SK-MEL-5 (cell line): ENCODE results near the gene PRRC1. TPM values are rescaled to one million over a fixed set of nuclear protein-coding genes. Genes with fewer than 3 reads are reported as not detected.
"Not testable (repeated sequence)": the region's sequence is repeated elsewhere in the genome, so short reads cannot be mapped to it uniquely, and the experiment has no call there.

ENCODE experiments used
- DNase-seq: peaks from one replicate; pipeline ENCODE4 v3.0.0-alpha.2; 2016; ENCODE audit warnings: low read depth, low spot score
- in situ Hi-C: cut with HindIII; loops from 2 replicates; pipeline ENCODE4 v1.10.0; 2016; ENCODE audit warnings: low sequenced_read_pairs, high pct_unique_total_duplicates, low pct_unique_long_range_greater_than_20kb
- total RNA-seq: library from RNA; depleted of rRNA; stranded (reverse); fragments of >200 nt; shearing (Covaris generic); gene quantifications from 2 replicates; pipeline ENCODE4 v1.2.3, GENCODE V29; 2014

The PRRC1 gene
- total RNA-seq, 1 experiment from 2014 or later = 41.4 TPM

GRCh38 chr5:127529904-127530682, 12.7 kb downstream of the PRRC1 start:
- in situ Hi-C loops = no loop called here
- no peak for DNase-seq

GRCh38 chr5:127536687-127537086, 19.2 kb downstream of the PRRC1 start:
- peak; percentile 30 for DNase-seq
- in situ Hi-C loops = no loop called here

GRCh38 chr5:127540553-127540952, 23.1 kb downstream of the PRRC1 start:
- DNase-seq, in situ Hi-C loops: not testable (repeated sequence)

GRCh38 chr5:127545249-127545648, 27.8 kb downstream of the PRRC1 start:
- in situ Hi-C loops, DNase-seq: not testable (repeated sequence)

- in situ Hi-C loops = no loop called here
- no peak for DNase-seq
Measured at GRCh38 chr5:127549551-127549950, 32.1 kb downstream of the PRRC1 start.

- in situ Hi-C loops = no loop called here
- no peak for DNase-seq
Measured at GRCh38 chr5:127550652-127551409, 33.4 kb downstream of the PRRC1 start.

- DNase-seq = no peak
- in situ Hi-C loops = no loop called here
Measured at GRCh38 chr5:127551410-127552041, 34.1 kb downstream of the PRRC1 start.

GRCh38 chr5:127555826-127556225, 38.4 kb downstream of the PRRC1 start:
- DNase-seq = no peak
- in situ Hi-C loops = no loop called here

- in situ Hi-C loops = no loop called here
- DNase-seq = no peak
Measured at GRCh38 chr5:127556609-127557334, 39.3 kb downstream of the PRRC1 start.

- in situ Hi-C loops = no loop called here
- DNase-seq = no peak
Measured at GRCh38 chr5:127558273-127558672, 40.8 kb downstream of the PRRC1 start.

GRCh38 chr5:127561254-127561653, 43.8 kb downstream of the PRRC1 start:
- no peak for DNase-seq
- in situ Hi-C loops = no loop called here

- DNase-seq = peak; percentile 71
- in situ Hi-C loops = no loop called here
Measured at GRCh38 chr5:127562252-127562651, 44.8 kb downstream of the PRRC1 start.

GRCh38 chr5:127563136-127563535, 45.7 kb downstream of the PRRC1 start:
- DNase-seq = no peak
- in situ Hi-C loops = no loop called here

GRCh38 chr5:127564002-127564769, 46.7 kb downstream of the PRRC1 start:
- DNase-seq = peak; percentile 83
- in situ Hi-C loops = no loop called here

- in situ Hi-C loops = no loop called here
- DNase-seq = peak; percentile 54
Measured at GRCh38 chr5:127565586-127566270, 48.3 kb downstream of the PRRC1 start.

GRCh38 chr5:127567026-127567768, 49.8 kb downstream of the PRRC1 start:
- in situ Hi-C loops = no loop called here

More at GRCh38 chr5:127567026-127567768, 49.8 kb downstream of the PRRC1 start:
- DNase-seq = no peak
